ENCODE results near the gene ADARB1. TPM values are rescaled to one million over a fixed set of nuclear protein-coding genes. Genes with fewer than 3 reads are reported as not detected.
A peak's percentile ranks its signal among the peaks of the same experiment; 100 is the strongest.
"Not testable (repeated sequence)": the region's sequence is repeated elsewhere in the genome, so short reads cannot be mapped to it uniquely, and the experiment has no call there.

Gene ADARB1
- 3.3 and 5.0 TPM in 2 replicates for total RNA-seq (2014; rRNA removed; shearing (Covaris generic))

- DNase-seq (ENCODE audit: low spot score), result peak; percentile 54
Observed at GRCh38 chr21:45074048-45074817, at the start of gene ADARB1. Gene ADARB1 (plus strand): TSS chr21:45074580. CDS start chr21:45171657, 97,077 bp downstream.

- DNase-seq (ENCODE audit: low spot score), result no peak
Observed at GRCh38 chr21:45026066-45026745, 48.2 kb upstream of the ADARB1 start.

- DNase-seq (ENCODE audit: low spot score), result no peak
Observed at GRCh38 chr21:45026826-45027225, 47.6 kb upstream of the ADARB1 start.

GRCh38 chr21:45027241-45028196 lies 46.9 kb upstream of the ADARB1 start:
- DNase-seq (ENCODE audit: low spot score), result no peak

GRCh38 chr21:45028645-45029044 lies 45.7 kb upstream of the ADARB1 start:
- not testable (repeated sequence) for DNase-seq (ENCODE audit: low spot score)

GRCh38 chr21:45029298-45029947 lies 45.0 kb upstream of the ADARB1 start:
- DNase-seq (ENCODE audit: low spot score), result no peak

- no peak for DNase-seq (ENCODE audit: low spot score)
Observed at GRCh38 chr21:45029948-45030681, 44.3 kb upstream of the ADARB1 start.

GRCh38 chr21:45030682-45031570 lies 43.5 kb upstream of the ADARB1 start:
- no peak for DNase-seq (ENCODE audit: low spot score)

GRCh38 chr21:45031571-45032191 lies 42.7 kb upstream of the ADARB1 start:
- DNase-seq (ENCODE audit: low spot score), result no peak

- no peak for DNase-seq (ENCODE audit: low spot score)
Observed at GRCh38 chr21:45032332-45032731, 42.0 kb upstream of the ADARB1 start.

GRCh38 chr21:45032977-45033710 lies 41.2 kb upstream of the ADARB1 start:
- no peak for DNase-seq (ENCODE audit: low spot score)

- no peak for DNase-seq (ENCODE audit: low spot score)
Observed at GRCh38 chr21:45033791-45034555, 40.4 kb upstream of the ADARB1 start.

- no peak for DNase-seq (ENCODE audit: low spot score)
Observed at GRCh38 chr21:45034556-45035476, 39.6 kb upstream of the ADARB1 start.

- no peak for DNase-seq (ENCODE audit: low spot score)
Observed at GRCh38 chr21:45035477-45035848, 38.9 kb upstream of the ADARB1 start.

GRCh38 chr21:45036630-45037029 lies 37.8 kb upstream of the ADARB1 start:
- no peak for DNase-seq (ENCODE audit: low spot score)

- no peak for DNase-seq (ENCODE audit: low spot score)
Observed at GRCh38 chr21:45037986-45038385, 36.4 kb upstream of the ADARB1 start.
